ENCODE measurements around the gene SH3TC1.

SH3TC1 gene

GRCh38 chr4:8233672-8234484 is 34.8 kb downstream of the SH3TC1 start:
- DNase-seq: no peak

GRCh38 chr4:8234715-8235114 is 35.6 kb downstream of the SH3TC1 start:
- no peak for DNase-seq

GRCh38 chr4:8235224-8235623 is 36.1 kb downstream of the SH3TC1 start:
- no peak for DNase-seq

- DNase-seq: no peak
Observed at GRCh38 chr4:8235686-8236085, 36.6 kb downstream of the SH3TC1 start.

GRCh38 chr4:8236106-8236919 is 37.2 kb downstream of the SH3TC1 start:
- DNase-seq: no peak

GRCh38 chr4:8236920-8237195 is 37.8 kb downstream of the SH3TC1 start:
- no peak for DNase-seq

GRCh38 chr4:8237256-8237989 is 38.3 kb downstream of the SH3TC1 start:
- no peak for DNase-seq

- no peak for DNase-seq
Observed at GRCh38 chr4:8238036-8238511, 39.0 kb downstream of the SH3TC1 start.

- no peak for DNase-seq
Observed at GRCh38 chr4:8238515-8239053, 39.5 kb downstream of the SH3TC1 start.

- no peak for DNase-seq
Observed at GRCh38 chr4:8239226-8239625, 40.1 kb downstream of the SH3TC1 start.

- no peak for DNase-seq
Observed at GRCh38 chr4:8239661-8240060, 40.6 kb downstream of the SH3TC1 start.

GRCh38 chr4:8240211-8241041 is 41.3 kb downstream of the SH3TC1 start:
- no peak for DNase-seq

- DNase-seq: no peak
Observed at GRCh38 chr4:8241211-8241779, 42.2 kb downstream of the SH3TC1 start.

GRCh38 chr4:8241895-8242696 is 43.0 kb downstream of the SH3TC1 start:
- DNase-seq: peak; percentile 87

GRCh38 chr4:8242782-8243560 is 43.9 kb downstream of the SH3TC1 start:
- no peak for DNase-seq

GRCh38 chr4:8244001-8244757 is 45.1 kb downstream of the SH3TC1 start:
- DNase-seq: no peak

GRCh38 chr4:8244931-8245460 is 45.9 kb downstream of the SH3TC1 start:
- no peak for DNase-seq

GRCh38 chr4:8245884-8246833 is 47.1 kb downstream of the SH3TC1 start:
- no peak for DNase-seq

All from stimulated activated CD4-positive, alpha-beta T cell treated with anti-CD3 and anti-CD28 coated beads, Interleukin-15, amount 100 ng/mL, for 24 hours (primary cell).